Measurements from ENCODE around the gene CCL22.
"Not testable (repeated sequence)": the region's sequence is repeated elsewhere in the genome, so short reads cannot be mapped to it uniquely, and the experiment has no call there.

Gene CCL22

DNA sequence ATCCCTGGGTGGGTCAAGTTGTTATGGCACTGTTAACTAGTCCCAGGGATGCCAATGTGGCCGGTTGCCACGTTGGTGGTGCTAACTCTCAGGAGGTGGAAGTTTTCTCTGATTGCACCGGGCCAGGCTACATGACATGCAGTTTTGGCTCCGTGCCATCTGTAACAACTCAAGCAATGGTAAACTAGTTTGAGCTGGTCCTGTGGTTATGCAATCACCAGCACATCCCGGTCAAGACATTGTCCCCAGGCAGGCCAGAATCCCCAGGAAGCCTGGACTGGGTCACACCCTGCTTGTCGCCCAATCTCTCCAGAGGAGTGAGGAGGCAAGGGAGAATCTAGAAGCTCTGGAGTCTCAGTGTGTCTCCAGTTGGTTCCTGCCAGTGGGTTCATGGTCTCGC lies 35.9 kb downstream of the CCL22 start:
- no peak for DNase-seq (ENCODE audit: low read depth in 3 of 3)

DNA sequence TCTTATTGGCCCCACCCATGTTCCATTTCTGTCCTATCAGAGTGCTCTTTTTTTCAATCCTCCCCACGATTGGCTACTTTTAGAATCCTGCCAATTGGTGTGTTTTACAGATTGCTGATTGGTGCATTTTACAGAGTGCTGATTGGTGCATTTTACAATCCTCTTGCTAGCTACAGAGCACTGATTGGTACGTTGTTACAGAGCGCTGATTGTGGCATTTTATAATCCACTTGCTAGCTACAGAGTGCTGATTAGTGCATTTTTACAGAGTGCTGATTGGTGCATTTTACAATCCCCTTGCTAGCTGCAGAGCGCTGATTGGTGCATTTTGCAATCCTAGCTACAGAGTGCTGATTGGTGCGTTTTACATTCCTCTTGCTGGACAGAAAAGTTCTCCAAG lies 36.4 kb downstream of the CCL22 start:
- DNase-seq (ENCODE audit: low read depth in 3 of 3): no peak

DNA sequence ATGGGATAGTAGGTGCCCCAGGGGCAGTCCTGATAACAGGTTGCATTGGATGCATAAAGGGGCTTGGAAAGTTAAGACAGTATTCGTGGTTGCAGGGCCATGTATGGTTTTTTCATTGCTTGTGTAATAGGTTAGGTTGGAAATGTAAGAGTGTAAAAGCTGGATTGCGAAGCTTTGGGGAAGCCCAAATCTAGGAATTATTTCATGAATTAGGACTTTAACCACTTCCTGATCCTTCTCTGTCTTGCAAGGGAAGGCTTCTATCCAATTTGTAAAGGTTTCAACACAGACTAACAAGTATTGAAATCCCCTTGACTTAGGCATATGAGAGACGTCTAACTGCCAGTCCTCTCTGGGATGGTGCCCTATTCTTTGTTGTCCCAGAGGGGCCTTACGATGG lies 38.2 kb downstream of the CCL22 start:
- DNase-seq (ENCODE audit: low read depth in 3 of 3): no peak

DNA sequence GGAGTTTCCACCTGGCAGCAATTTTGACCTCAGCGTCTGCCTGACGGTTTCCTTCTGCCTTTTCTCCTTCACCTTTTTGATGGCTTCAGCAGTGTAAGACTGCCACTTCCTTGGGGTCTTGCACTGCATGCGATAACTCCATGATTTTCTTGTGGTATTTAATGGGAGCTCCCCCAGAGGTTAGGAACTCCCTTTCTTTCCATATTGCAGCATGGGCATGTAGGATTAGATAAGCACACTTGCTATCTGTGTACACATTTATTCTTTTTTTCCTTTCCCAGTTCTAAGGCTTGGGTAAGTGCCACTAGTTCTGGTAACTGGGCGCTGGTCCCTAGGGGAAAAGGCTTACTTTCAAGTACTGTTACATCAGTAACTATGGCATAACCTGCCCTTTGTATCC lies 38.9 kb downstream of the CCL22 start:
- not testable (repeated sequence) for DNase-seq (ENCODE audit: low read depth in 3 of 3)

DNA sequence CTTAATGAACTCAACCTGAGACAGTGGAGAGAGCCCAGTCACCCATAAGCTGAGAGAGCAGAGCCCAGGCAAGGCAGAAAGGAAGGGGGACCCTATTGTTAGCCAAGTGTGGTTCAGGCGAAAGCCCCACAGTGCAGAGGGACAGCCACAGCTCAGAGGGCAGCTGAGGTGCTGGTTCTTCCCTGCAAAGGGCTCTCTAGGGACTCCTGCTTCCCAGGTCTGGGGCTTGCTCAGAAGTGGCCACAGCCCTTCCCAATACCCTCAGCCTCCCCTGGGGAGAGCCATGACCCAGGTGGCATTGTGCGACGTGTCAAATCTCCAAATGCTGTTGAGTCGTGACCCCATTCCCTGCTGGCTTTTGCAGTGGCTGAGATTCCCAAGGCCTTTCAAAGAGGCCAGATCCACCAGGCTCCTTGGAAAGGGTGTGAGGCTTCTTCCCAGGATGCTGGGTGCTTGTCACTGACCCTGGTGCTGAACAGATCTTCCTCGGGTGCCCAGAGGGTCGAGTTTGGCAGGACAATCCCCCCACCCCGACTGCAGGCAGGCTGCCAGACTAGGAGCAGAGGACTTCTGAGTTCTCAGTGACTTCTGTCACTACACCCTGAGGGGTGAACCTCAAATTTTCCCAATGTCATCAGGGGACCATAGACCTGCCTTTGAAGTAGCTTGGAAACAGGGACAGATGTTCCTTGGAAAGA lies 43.5 kb downstream of the CCL22 start:
- DNase-seq (ENCODE audit: low read depth in 3 of 3): no peak

DNA sequence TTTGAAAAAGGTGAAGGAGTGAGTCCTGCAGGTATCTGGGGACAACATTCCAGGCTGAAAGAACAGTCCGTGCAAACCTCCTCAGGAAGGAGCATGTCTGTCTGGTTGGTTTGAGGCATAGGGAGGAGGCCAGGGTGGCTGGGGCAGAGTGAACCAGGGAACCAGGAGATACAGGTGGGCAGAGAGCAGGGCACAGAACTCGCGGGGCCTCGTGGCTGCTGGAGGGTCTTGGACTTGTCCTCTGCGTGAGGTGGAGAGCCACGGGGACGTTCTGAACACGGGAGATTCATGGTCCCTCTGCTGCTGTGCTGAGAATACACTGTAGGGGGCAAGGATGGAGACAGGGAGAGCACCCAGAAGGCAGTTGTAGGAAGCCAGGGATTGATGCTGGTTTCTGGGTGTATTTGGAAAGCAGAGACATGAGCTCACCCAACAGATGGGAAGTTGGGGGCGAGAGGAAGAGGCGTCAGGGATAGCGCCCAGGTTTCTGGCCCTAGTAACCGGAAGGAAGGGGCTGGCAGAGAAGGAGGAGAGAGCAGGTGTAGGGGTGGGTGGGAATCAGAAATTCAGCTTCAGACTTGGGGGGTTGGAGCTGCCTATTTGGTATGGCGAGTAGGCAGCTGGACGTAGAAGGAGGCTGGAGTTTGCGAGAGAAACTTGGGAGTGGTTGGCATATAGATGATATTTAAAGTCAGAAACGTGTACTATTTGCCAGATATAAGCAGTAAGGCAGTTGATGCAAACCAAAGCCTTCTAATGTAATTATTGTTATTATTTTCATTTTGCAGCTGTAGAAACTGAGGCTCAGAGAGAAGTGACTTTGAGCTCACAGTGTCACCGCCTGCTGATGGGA lies 45.6 kb downstream of the CCL22 start, which contains the start of gene CCL17:
CCL17 (plus strand) TSS at position 803 of the 853 bp plus-strand sequence. CDS start 9,166 bp downstream, outside the sequence.
- no peak for DNase-seq (ENCODE audit: low read depth in 3 of 3)

DNA sequence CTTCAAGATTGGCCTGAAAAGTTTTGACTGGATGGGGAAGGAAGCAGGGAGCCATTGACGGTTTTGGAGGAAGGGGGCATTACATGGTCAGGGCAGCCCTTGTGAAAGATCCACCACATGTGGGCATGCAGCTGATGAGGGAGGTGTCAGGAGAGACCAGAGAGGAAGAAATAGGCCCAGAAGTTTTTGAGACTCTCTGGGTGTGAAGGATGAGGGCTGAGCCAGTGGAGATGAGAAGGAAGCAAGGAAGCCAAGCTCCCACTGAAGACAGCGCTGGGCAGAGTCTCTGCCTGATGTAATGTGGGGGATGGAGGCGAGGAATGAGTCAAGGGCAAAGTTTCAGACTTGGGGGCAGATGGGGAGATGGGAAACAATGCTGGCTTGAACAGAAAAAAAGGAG lies 46.5 kb downstream of the CCL22 start:
- DNase-seq (ENCODE audit: low read depth in 3 of 3): no peak

DNA sequence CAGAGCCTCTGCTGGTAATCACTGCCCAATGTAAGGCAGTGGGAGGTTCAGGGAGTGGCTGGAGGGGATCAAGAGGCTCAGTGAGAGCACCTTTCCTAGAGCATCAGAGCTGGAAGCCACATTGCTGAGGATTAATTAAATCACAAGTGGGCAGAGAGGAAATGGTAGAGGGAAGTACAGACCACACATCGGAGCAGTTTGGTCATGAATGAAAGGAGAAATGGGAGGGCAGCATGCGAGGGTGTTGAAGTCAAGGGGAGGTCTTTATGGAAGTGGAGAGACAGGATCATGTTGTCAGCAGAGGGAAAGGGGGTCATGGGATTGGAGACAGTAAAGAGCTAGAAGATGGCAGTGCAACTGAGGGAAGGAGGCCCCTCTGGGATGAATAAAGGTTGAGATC lies 48.3 kb downstream of the CCL22 start:
- DNase-seq (ENCODE audit: low read depth in 3 of 3): no peak

DNA sequence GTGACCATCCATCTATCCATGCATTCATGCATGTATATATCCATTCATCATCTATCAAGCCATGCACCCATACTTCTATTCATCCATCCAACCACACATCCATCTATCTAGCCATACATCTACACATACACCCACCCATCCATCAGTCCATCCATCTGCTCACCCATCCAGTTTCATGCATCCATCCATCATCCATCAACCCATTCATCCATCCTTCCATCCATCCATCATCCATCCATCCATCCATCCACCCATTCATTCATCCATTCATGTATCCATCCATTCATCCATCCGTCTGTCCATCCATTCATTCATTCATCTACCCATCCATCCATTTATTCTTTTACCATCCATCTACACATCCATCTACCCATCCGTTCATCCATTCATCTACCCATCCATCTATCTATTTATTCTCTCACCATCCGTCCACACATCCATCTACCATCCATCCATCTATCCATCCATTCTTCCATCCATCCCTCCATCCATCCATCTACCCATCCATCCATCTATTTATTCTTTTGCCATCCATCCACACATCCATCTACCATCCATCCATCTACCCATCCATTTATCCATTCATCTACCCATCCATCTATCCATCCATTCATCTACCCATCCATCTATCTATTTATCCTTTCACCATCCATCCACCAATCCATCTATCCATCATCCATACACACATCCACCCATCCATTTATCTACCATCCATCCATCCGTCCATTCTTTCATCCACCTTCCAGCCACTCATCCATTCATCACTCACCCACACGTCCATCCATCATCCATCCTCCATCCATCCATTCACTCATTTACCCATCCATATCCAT lies 49.2 kb downstream of the CCL22 start:
- no peak for DNase-seq (ENCODE audit: low read depth in 3 of 3)

DNA sequence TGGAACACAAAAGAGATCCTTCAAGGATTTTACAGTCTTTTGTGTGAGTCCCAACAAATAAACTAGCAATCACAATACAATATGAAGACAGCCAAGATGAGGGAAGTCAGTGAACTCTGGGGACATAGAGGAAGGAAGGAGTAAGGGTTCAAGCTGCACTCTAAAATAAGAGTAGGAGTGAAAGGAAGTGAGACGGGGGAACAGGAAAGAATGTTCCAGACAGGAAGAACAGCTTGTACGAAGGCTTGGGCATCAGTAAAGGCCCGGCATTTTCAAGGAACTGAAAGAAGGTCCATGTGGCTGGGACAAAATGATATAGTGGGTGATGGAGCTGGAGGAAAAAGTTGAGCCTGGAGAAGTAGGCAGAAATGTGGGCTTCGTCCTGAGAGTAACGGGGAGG lies 50.5 kb downstream of the CCL22 start:
- DNase-seq (ENCODE audit: low read depth in 3 of 3): no peak

DNA sequence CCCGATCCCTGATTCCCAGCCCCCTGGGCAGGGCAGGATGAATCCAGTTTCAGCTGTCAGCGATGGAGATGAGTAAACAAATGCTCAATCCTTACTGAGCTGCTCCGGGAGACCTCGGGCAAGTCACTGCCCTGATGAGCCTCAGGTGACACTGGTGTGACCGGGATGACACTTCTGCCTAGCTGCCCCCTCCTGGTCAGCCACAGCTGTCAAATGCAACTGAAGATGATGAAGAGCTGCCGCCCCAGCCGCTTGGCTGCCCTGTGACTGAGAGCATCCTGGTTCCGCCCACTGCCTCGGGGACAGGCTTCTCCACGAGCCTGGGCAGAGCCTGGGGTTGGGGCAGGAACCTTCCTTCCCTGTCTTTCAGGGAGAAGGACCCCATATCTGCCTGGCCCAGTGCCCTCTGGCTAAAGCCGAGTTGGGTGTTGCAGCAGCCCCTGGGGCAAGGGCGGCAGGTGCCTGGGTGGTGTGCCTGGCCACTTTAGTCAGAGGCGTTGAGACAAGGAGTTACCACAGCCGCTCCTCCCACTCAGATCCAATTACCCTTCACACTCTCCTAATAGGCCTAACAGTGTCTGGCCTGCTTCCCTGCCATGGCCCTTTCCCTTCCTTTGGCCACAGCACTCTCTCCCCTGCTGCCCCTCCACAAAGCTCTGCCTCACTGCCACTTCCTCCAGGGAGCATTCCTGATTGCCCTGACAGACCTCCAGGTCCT lies 51.4 kb downstream of the CCL22 start:
- DNase-seq (ENCODE audit: low read depth in 3 of 3): no peak

DNA sequence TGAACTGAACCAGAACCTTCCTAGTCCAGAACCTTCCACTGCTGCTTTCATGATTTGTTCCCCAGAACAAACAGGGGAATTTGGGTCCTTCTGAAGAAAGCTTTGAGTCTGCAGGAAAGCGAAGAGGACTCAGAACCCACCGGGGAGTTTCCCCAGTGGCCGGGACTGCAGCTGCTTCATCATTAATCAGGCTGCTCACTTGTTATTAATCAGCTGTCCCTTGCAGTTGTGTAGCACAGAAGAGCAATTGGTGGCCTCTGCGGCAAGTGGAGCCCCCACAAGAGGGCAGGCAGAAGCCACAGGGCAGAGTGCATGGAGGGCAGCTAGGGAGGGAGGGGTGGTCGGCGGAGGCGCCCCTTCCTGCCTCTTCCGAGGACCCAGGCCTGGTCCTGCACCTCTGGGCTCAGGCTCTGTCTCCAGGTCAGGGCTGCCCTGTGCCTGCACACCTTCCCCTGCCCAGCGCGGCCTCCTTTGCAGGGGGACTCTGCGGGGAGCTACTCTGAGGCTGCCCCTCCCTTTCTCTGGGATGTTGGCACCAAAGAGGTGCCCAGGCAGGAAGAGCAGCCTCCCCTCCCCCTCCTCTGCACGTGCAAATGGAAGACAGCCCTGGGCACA lies 52.9 kb downstream of the CCL22 start:
- no peak for DNase-seq (ENCODE audit: low read depth in 3 of 3)

DNA sequence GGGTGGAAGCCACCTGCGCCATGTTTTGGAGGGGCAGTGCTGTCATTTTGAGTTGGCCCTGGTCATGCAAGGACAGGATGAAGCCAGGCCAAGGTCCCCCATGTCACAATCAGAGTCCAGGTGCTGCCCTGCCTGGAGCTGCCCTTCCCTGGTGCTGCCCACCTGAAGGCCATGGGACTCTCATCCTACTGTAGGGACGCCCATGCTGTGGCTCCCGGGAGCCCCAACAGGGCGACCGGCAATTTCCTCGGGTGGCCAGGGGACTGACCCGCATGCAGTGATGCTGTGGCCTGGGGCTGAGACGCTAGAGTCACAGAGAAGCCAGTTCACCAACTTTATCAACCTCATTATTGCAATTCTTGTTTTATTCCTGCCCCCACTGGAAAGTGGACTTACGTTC lies 54.0 kb downstream of the CCL22 start:
- no peak for DNase-seq (ENCODE audit: low read depth in 3 of 3)

DNA sequence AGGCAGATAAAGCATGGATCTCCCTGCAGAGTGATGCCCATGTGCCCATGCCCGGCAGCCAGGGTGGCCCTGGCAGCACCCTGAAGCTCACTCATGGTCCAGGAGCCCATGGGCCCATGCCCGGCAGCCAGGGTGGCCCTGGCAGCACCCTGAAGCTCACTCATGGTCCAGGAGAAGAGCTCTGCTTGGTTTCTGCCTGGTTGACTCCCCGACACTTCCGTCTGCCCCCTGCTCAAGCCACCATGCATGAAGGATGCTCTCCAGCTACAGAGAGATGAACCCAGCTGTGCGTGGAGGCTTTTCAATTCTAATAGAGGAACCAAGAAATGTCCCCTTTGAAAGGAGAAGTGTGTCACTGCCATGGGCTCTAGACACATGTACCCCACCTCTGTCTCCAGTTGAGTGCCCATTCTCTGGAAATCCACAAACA lies 54.7 kb downstream of the CCL22 start:
- no peak for DNase-seq (ENCODE audit: low read depth in 3 of 3)

DNA sequence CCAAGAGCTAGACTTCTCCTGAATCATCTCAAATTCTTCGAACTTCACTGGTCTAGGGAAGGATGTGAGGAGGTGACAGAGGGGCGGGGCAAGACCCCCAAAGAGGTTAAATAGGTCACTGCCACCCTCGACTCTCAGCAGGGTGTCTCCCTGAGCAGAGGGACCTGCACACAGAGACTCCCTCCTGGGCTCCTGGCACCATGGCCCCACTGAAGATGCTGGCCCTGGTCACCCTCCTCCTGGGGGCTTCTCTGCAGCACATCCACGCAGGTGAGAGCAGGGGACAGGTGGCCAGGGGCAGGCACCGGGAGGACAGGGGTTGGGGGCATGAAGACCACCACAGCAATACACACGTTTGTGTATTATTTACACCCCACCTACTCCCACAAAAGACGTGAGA lies 55.1 kb downstream of the CCL22 start:
- no peak for DNase-seq (ENCODE audit: low read depth in 3 of 3)
